Neural progenitor cell (in vitro differentiated cells): ENCODE measurements around the gene MUSTN1.

Experiments used
- CTCF ChIP-seq: fragments of 200-600 bp; sonication (generic); IDR thresholded peaks from 2 replicates; pipeline ENCODE4 v1.5.1; 2017; ENCODE audit warnings: antibody characterized with exemption, mild to moderate bottlenecking
- EZH2phosphoT487 ChIP-seq: fragments of 200-600 bp; sonication (generic); IDR thresholded peaks from 2 replicates; pipeline ENCODE4 v1.6.1; 2017; ENCODE audit warnings: antibody characterized with exemption

GRCh38 chr3:52842424-52842823, 7.6 kb upstream of the MUSTN1 start:
- TF ChIP-seq CTCF (no peak), EZH2phosphoT487 (no peak)
